PFSK-1 (cell line): Measurements from ENCODE around the gene FAT1.

ENCODE experiments used
- FOXP2 ChIP-seq: optimal IDR thresholded peaks from 2 replicates; pipeline ENCODE3; 2011; ENCODE audit warnings: borderline replicate concordance, control low read depth, inconsistent platforms; ENCODE audit not compliant: insufficient read depth; ENCODE audit errors: extremely low read length, extremely low read depth
- POLR2AphosphoS5 ChIP-seq: IDR thresholded peaks from 2 replicates; pipeline ENCODE4 v1.6.1; 2012; ENCODE audit warnings: low read depth, mild to moderate bottlenecking, control low read depth, low read length, moderate library complexity
- REST ChIP-seq, 2 experiments: IDR thresholded peaks; 2 replicates each; pipeline versions ENCODE4 v1.6.1 to v1.8.0; 2011 to 2012; ENCODE audit warnings: low read depth in 2 of 2, low read length in 2 of 2, control low read depth in 1 of 2, inconsistent platforms in 1 of 2, mild to moderate bottlenecking in 1 of 2, moderate library complexity in 1 of 2; ENCODE audit not compliant: insufficient read depth in 1 of 2
- SIN3A ChIP-seq: IDR thresholded peaks from 2 replicates; pipeline ENCODE4 v1.6.1; 2012; ENCODE audit warnings: mild to moderate bottlenecking, low read length, moderate library complexity, borderline replicate concordance; ENCODE audit not compliant: insufficient read depth
- TAF1 ChIP-seq: IDR thresholded peaks from 2 replicates; pipeline ENCODE4 v1.6.1; 2012; ENCODE audit warnings: low read length, control low read depth, borderline replicate concordance; ENCODE audit not compliant: insufficient read depth

The FAT1 gene

GRCh38 chr4:186553717-186554116 lies 169.9 kb downstream of the FAT1 start:
- TF ChIP-seq TAF1, result no peak
- no peak for TF ChIP-seq SIN3A
- TF ChIP-seq REST (IDR thresholded peaks at IDR 0.05; ENCODE audit: insufficient read depth in 1 of 2, low read depth in 2 of 2, low read length in 2 of 2), result no peak
- TF ChIP-seq POLR2AphosphoS5, result no peak
- no peak for TF ChIP-seq FOXP2

GRCh38 chr4:186551849-186552248 lies 171.8 kb downstream of the FAT1 start:
- TF ChIP-seq POLR2AphosphoS5, result no peak
- TF ChIP-seq TAF1, result no peak
- TF ChIP-seq FOXP2, result no peak
- no peak for TF ChIP-seq REST (IDR thresholded peaks at IDR 0.05; ENCODE audit: insufficient read depth in 1 of 2, low read depth in 2 of 2, low read length in 2 of 2)
- no peak for TF ChIP-seq SIN3A

DNA sequence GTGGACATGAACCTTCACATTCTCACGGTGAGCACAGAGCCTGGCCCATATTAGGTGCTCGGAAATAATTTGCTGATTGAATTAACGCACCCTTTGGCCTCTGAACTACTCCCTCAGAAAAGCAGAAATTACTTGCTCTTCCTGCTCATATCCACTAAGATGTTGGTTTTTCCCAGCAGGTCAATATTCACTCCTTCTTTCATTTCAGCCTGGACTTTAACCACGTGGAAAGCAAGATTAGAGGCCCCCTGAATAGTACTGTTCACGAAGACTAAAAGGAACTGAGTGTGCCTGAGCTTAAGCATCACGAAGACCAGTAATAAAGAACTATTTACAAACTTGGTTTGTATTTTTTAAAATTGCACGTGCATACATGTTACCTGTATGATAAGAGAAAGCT lies 178.2 kb downstream of the FAT1 start:
- TF ChIP-seq REST (IDR thresholded peaks at IDR 0.05; ENCODE audit: insufficient read depth in 1 of 2, low read depth in 2 of 2, low read length in 2 of 2), result no peak
- no peak for TF ChIP-seq POLR2AphosphoS5
- TF ChIP-seq SIN3A, result no peak
- no peak for TF ChIP-seq FOXP2
- TF ChIP-seq TAF1, result no peak

- TF ChIP-seq SIN3A (no peak), TAF1 (no peak), REST (IDR thresholded peaks at IDR 0.05; ENCODE audit: insufficient read depth in 1 of 2, low read depth in 2 of 2, low read length in 2 of 2) (no peak), POLR2AphosphoS5 (no peak), FOXP2 (no peak)
Observed at GRCh38 chr4:186543206-186543605, 180.4 kb downstream of the FAT1 start.

- no peak for TF ChIP-seq REST (IDR thresholded peaks at IDR 0.05; ENCODE audit: insufficient read depth in 1 of 2, low read depth in 2 of 2, low read length in 2 of 2)
- no peak for TF ChIP-seq TAF1
Observed at GRCh38 chr4:186541801-186542200, 181.9 kb downstream of the FAT1 start.
